RWPE2 (cell line): Measurements from ENCODE around the gene HOMEZ.
"Not testable (repeated sequence)": the region's sequence is repeated elsewhere in the genome, so short reads cannot be mapped to it uniquely, and the experiment has no call there.

Experiments
- ATAC-seq: fragments of 200-7000 bp; cut with Tn5 transposase; 3 replicates; pipeline ENCODE4 v1.9.1; 2021; ENCODE audit warnings: low read depth
- DNase-seq: peaks from one replicate; pipeline ENCODE4 v3.0.0-alpha.2; 2020; ENCODE audit warnings: low spot score
- H3K27ac ChIP-seq: fragments of 450-650 bp; 2 replicates; pipeline ENCODE4 v1.5.1; 2017; ENCODE audit warnings: mild to moderate bottlenecking; ENCODE audit not compliant: poor library complexity, severe bottlenecking
- H3K27me3 ChIP-seq: fragments of 250-450 bp; sonication (Bioruptor Pico); 2 replicates; pipeline ENCODE4 v1.5.1; 2021; ENCODE audit warnings: mild to moderate bottlenecking, moderate library complexity; ENCODE audit not compliant: insufficient read depth, poor library complexity, severe bottlenecking
- H3K36me3 ChIP-seq: fragments of 250-450 bp; sonication (Bioruptor Pico); 2 replicates; pipeline ENCODE4 v1.5.1; 2020; ENCODE audit warnings: low read depth, mild to moderate bottlenecking, moderate library complexity
- H3K4me1 ChIP-seq: fragments of 250-450 bp; sonication (Bioruptor Pico); 2 replicates; pipeline ENCODE4 v1.5.1; 2021; ENCODE audit warnings: mild to moderate bottlenecking, moderate library complexity; ENCODE audit not compliant: insufficient read depth, poor library complexity, severe bottlenecking
- H3K4me3 ChIP-seq: fragments of 250-450 bp; sonication (Bioruptor Pico); 2 replicates; pipeline ENCODE4 v1.5.1; 2021; ENCODE audit warnings: mild to moderate bottlenecking, moderate library complexity; ENCODE audit not compliant: severe bottlenecking
- H3K9me3 ChIP-seq: fragments of 250-450 bp; sonication (Bioruptor Pico); 2 replicates; pipeline ENCODE4 v1.5.1; 2021; ENCODE audit warnings: mild to moderate bottlenecking, moderate library complexity; ENCODE audit not compliant: severe bottlenecking
- TF ChIP-seq, protein P1 (sequence below): fragments of 450-650 bp; IDR thresholded peaks from one replicate; pipeline ENCODE4 v1.5.1; 2017; ENCODE audit warnings: mild to moderate bottlenecking, moderate library complexity; ENCODE audit not compliant: poor library complexity, severe bottlenecking

Gene HOMEZ

GRCh38 chr14:23275412-23275811 is 10.5 kb downstream of the HOMEZ start:
- no peaks in the 10 kb centered on the region for H3K9me3 ChIP-seq
- TF ChIP-seq, protein P1, sequence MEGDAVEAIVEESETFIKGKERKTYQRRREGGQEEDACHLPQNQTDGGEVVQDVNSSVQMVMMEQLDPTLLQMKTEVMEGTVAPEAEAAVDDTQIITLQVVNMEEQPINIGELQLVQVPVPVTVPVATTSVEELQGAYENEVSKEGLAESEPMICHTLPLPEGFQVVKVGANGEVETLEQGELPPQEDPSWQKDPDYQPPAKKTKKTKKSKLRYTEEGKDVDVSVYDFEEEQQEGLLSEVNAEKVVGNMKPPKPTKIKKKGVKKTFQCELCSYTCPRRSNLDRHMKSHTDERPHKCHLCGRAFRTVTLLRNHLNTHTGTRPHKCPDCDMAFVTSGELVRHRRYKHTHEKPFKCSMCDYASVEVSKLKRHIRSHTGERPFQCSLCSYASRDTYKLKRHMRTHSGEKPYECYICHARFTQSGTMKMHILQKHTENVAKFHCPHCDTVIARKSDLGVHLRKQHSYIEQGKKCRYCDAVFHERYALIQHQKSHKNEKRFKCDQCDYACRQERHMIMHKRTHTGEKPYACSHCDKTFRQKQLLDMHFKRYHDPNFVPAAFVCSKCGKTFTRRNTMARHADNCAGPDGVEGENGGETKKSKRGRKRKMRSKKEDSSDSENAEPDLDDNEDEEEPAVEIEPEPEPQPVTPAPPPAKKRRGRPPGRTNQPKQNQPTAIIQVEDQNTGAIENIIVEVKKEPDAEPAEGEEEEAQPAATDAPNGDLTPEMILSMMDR: no peak
- DNase-seq (no peak), ATAC-seq (no peak)
- no peak overlapping the region for H3K4me3 ChIP-seq
- no peaks in the 10 kb centered on the region for H3K36me3 ChIP-seq
- no peaks in the 10 kb centered on the region for H3K4me1 ChIP-seq
- H3K27me3 ChIP-seq: no peaks in the 10 kb centered on the region
- no peak overlapping the region for H3K27ac ChIP-seq

- ATAC-seq (no peak), DNase-seq (no peak)
- H3K36me3 ChIP-seq: no peaks in the 10 kb centered on the region
- no peaks in the 10 kb centered on the region for H3K9me3 ChIP-seq
- no peaks in the 10 kb centered on the region for H3K4me1 ChIP-seq
- no peak overlapping the region for H3K4me3 ChIP-seq
- no peaks in the 10 kb centered on the region for H3K27me3 ChIP-seq
- H3K27ac ChIP-seq: no peak overlapping the region
- TF ChIP-seq, protein P1: no peak
Observed at GRCh38 chr14:23269193-23269592, 16.7 kb downstream of the HOMEZ start.

DNA sequence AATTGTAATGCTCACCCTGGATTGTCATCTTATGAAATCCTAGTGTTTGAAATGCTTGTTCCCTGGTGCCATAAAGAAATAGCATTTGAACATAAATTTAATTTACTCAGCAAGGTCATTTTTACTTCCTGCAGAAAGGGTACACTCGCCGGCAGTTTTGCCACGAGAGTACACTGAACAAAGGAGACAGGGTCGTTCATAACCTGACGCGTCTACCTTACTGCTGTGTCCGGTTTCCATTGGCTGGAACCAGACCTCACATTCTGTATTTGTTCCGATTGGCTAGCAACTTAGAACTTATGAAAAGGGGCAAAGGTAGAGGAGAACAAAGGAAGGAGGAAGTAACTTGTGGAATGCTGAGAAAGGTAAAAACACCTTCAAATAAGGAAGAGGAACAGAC is 25.1 kb downstream of the HOMEZ start:
- not testable (repeated sequence) for DNase-seq, H3K9me3 ChIP-seq, H3K36me3 ChIP-seq, H3K4me1 ChIP-seq, H3K27ac ChIP-seq, ATAC-seq, H3K27me3 ChIP-seq, H3K4me3 ChIP-seq

DNA sequence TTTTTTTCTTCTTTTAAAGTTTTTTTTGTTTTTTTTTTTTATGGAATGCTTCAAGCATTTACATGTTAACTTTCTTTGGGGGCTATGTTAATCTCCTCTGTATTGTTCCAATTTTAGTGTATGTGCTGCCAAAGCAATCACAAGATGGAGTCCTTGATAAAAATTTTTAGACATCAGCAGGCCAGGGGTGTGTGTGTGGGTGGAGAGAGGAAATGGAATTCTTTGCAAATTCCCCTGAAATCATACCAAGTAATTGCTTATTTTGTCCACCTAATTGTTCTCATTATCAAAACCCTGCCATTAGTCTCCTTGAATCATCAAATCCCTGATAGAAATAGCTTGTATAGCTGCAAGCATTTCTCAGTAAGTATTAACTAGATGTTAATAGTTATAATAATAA is 26.5 kb downstream of the HOMEZ start:
- no peak for ATAC-seq
- no peak for DNase-seq
- Histone ChIP-seq H3K4me3 (no peak overlapping the region), H3K27me3 (no peaks in the 10 kb centered on the region), H3K4me1 (no peaks in the 10 kb centered on the region), H3K27ac (no peak overlapping the region), H3K9me3 (peaks cover 4% of the 10 kb centered on the region), H3K36me3 (no peaks in the 10 kb centered on the region)
- TF ChIP-seq, protein P1: no peak

DNA sequence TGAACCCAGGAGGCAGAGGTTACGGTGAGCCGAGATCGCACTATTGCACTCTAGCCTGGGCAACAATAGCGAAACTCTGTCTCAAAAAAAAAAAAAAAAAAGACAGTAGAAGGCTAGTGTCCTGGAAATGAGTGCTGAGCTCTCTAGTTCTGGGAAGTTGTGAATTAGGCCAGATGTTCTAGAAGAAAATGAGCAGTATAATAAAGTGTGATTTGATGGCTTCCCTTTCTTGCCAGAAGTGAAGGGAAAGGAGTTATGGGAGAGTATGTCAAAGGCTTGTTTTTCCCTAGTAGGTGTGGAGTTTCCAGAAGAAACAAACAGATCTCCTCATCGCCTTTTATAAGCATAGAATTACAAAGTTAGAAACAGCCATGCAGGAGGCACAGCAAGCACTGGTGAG is 27.7 kb downstream of the HOMEZ start:
- TF ChIP-seq, protein P1: no peak
- H3K4me3 ChIP-seq: no peak overlapping the region
- no peaks in the 10 kb centered on the region for H3K36me3 ChIP-seq
- no peak overlapping the region for H3K27ac ChIP-seq
- peaks cover 4% of the 10 kb centered on the region for H3K9me3 ChIP-seq
- no peak for ATAC-seq
- DNase-seq: no peak
- no peaks in the 10 kb centered on the region for H3K27me3 ChIP-seq
- no peaks in the 10 kb centered on the region for H3K4me1 ChIP-seq
